ENCODE measurements around the gene TRIM46.

- TF ChIP-seq POLR2A (IDR thresholded peaks at IDR 0.05) (no peak), EP300 (IDR thresholded peaks at IDR 0.05) (no peak), CTCF (IDR thresholded peaks at IDR 0.05) (no peak)
These were observed 33.1 kb upstream of the TRIM46 start for GRCh38 chr1:155140630-155140953.
